B cell (primary cell): ENCODE measurements around the gene CTBP2.

ENCODE experiments used
- CTCF ChIP-seq: fragments of 200-600 bp; IDR thresholded peaks from one replicate; pipeline ENCODE4 v1.8.0; 2022; ENCODE audit warnings: antibody characterized with exemption, mild to moderate bottlenecking
- EZH2 ChIP-seq: IDR thresholded peaks from 2 replicates; pipeline ENCODE4 v1.6.1; 2012; ENCODE audit warnings: borderline replicate concordance, low read depth, mild to moderate bottlenecking, moderate library complexity, low read length; ENCODE audit not compliant: insufficient read depth, poor library complexity, severe bottlenecking

- TF ChIP-seq CTCF (no peak), EZH2 (no peak)
Measured at GRCh38 chr10:125092564-125093031, 67.8 kb downstream of the CTBP2 start.
